Right lobe of liver (tissue), 6 donors: ENCODE measurements around the gene SWAP70. TPM values are rescaled to one million over a fixed set of nuclear protein-coding genes. Genes with fewer than 3 reads are reported as not detected.
A peak's percentile ranks its signal among the peaks of the same experiment; 100 is the strongest.

Source experiments
- ATAC-seq, 4 donors: fragments of 200-7000 bp; cut with Tn5 transposase; one replicate each; pipeline ENCODE4 v1.9.1; 2020; ENCODE audit warnings: mild to moderate bottlenecking in 4 of 4, moderate library complexity in 4 of 4
- DNase-seq, 3 donors: peaks; one replicate each; pipeline ENCODE4 v3.0.0-alpha.2; 2020
- H3K27ac ChIP-seq, 3 donors: fragments of 200-600 bp; one replicate each; pipeline ENCODE4 v1.8.0; 2022
- H3K27me3 ChIP-seq, 2 donors: fragments of 200-600 bp; one replicate each; pipeline ENCODE4 v1.8.0; 2022
- H3K36me3 ChIP-seq, 4 donors: fragments of 200-600 bp; sonication (generic) in 1 of 4; one replicate each; pipeline versions ENCODE4 v1.5.1 to v1.8.0; 2017 to 2022; ENCODE audit warnings: control low read depth in 1 of 4
- H3K4me1 ChIP-seq, 4 donors: fragments of 200-600 bp; sonication (generic) in 1 of 4; one replicate each; pipeline versions ENCODE4 v1.5.1 to v1.8.0; 2017 to 2022; ENCODE audit warnings: control low read depth in 1 of 4
- H3K4me3 ChIP-seq, 3 donors: fragments of 200-600 bp; one replicate each; pipeline ENCODE4 v1.8.0; 2022
- H3K9me3 ChIP-seq, 4 donors: fragments of 200-600 bp; sonication (generic) in 1 of 4; one replicate each; pipeline versions ENCODE4 v1.5.1 to v1.8.0; 2017 to 2022; ENCODE audit warnings: control low read depth in 1 of 4
- POLR2A ChIP-seq: fragments of 450-650 bp; IDR thresholded peaks from one replicate; pipeline ENCODE4 v1.6.1; 2017; ENCODE audit warnings: antibody characterized with exemption, mild to moderate bottlenecking
- WGBS: methylation state at CpG from one replicate; pipeline ENCODE4 v1.1.6; 2018; ENCODE audit warnings: low coverage, low lambda C conversion rate; ENCODE audit not compliant: insufficient coverage; ENCODE audit errors: missing lambda C conversion rate; 5-methylcytosine and 5-hydroxymethylcytosine counted together
- intact Hi-C, 2 donors: fragments of 100-400 bp; cut with DNase I; formaldehyde crosslinking; loops; one replicate each; pipeline versions ENCODE4 v1.11.2 to v1.14.1; 2022
- total RNA-seq, 6 experiments: library from RNA; depleted of rRNA in 2 of 6; stranded (reverse); fragments of >200 nt in 2 of 6; fragmentation: NEBNext Ultra II Directional in 3 of 6; extraction: Animal tissue kit (Norgen Biotek cat#: 25700) in 3 of 6; gene quantifications; one replicate each; pipeline versions ENCODE4 v1.1.0 to v1.2.4, GENCODE V29; 2016 to 2023
- TF ChIP-seq, protein P1 (sequence below), 4 donors: fragments of 200-600 bp in 3 of 4; fragments of 450-650 bp in 1 of 4; IDR thresholded peaks; one replicate each; pipeline versions ENCODE4 v1.5.1 to v1.8.0; 2016 to 2022; ENCODE audit warnings: antibody characterized with exemption in 4 of 4, mild to moderate bottlenecking in 2 of 4
- donor health status: DM: no; HTN: yes; CAD: no.
- donor health status: DM: no; HTN: no; CAD: no.
- donor health status: DM: no; HTN: no; CAD: no.
- donor health status: DM: no; HTN: yes; CAD: no.
- donor health status: DM: no; HTN: yes; CAD: no.

SWAP70 gene
- total RNA-seq, 6 experiments from 2014 or later: 3.2 to 13.5 (median 7.4) TPM

DNA sequence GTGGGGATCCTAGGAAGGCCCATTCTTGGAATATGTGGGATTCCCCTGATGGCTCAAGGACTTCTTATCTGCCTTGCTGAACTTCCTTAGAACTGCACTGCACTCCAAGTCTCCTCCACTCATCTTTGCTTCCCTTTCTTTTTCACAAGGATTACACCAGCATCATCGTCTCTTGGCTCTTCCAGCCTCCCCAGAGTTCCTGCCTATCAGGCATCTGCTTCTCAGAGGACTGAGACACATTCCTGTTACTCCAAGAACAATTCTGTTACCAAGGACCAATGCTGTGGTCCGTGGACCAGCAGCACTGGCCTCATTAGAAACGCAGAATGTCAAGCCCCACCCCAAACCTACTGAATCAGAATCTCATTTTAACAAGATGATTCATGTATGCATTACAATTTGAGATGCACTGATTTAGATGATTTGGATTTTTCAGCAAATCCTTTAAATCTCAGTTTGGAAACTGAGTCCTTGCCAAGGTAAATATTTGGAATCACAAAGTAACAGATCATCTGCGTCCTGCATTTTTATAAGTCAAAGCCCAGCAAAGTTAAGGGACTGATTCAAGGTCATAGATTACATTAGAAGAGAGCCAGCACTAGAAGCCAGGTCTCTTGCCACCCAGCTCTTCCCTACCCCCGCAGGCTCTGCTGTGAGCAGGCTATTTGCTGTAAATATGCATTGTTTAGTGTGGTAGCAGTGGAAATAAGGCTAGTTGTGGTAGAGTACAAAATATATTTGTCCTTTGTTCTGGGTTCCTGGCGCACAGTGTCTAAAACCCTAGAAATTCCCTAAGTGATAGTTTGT is 110.9 kb downstream of the SWAP70 start:
- intact Hi-C loops: no loop called here
- TF ChIP-seq, protein P1, sequence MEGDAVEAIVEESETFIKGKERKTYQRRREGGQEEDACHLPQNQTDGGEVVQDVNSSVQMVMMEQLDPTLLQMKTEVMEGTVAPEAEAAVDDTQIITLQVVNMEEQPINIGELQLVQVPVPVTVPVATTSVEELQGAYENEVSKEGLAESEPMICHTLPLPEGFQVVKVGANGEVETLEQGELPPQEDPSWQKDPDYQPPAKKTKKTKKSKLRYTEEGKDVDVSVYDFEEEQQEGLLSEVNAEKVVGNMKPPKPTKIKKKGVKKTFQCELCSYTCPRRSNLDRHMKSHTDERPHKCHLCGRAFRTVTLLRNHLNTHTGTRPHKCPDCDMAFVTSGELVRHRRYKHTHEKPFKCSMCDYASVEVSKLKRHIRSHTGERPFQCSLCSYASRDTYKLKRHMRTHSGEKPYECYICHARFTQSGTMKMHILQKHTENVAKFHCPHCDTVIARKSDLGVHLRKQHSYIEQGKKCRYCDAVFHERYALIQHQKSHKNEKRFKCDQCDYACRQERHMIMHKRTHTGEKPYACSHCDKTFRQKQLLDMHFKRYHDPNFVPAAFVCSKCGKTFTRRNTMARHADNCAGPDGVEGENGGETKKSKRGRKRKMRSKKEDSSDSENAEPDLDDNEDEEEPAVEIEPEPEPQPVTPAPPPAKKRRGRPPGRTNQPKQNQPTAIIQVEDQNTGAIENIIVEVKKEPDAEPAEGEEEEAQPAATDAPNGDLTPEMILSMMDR (IDR thresholded peaks at IDR 0.05): no peak
- TF ChIP-seq POLR2A: no peak
- no peak overlapping the region for H3K27ac ChIP-seq
- no peaks in the 10 kb centered on the region for H3K27me3 ChIP-seq
- H3K4me3 ChIP-seq: no peak overlapping the region
- ATAC-seq: peak in 2 of 4 donors; percentile 15 to 23
- peaks cover 0 to 6% (median 2%) of the 10 kb centered on the region in 4 donors for H3K36me3 ChIP-seq
- peaks cover 0 to 6% (median 0%) of the 10 kb centered on the region in 4 donors for H3K4me1 ChIP-seq
- WGBS: 44% methylated on average over 6 of the region's 6 CpGs
- H3K9me3 ChIP-seq: no peaks in the 10 kb centered on the region
- no peak for DNase-seq

DNA sequence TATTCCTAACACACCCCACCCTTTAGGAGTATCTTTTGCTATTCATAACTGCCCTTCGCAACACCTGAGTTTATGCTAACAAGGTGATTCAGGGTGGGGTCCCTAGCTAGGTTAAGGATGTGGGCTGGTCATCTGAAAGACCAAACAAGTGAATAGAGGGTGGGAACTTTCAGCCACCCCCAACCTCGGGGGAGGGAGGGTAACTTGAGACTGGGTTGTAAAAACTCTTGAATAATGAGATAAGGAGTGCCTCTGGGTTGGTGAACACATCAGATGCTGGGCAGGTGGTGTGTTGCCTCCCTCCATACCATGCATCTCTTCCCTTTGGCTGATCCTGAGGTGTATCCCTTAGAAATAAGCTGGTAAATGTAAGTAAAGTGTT is 111.5 kb downstream of the SWAP70 start:
- no peak for ATAC-seq
- WGBS: 48% methylated on average over 2 of the region's 2 CpGs
- Histone ChIP-seq H3K27ac (no peak overlapping the region), H3K36me3 (peaks cover 0 to 11% (median 4%) of the 10 kb centered on the region in 4 donors), H3K27me3 (no peaks in the 10 kb centered on the region), H3K9me3 (no peaks in the 10 kb centered on the region), H3K4me3 (no peak overlapping the region), H3K4me1 (peaks cover 0 to 6% (median 0%) of the 10 kb centered on the region in 4 donors)
- TF ChIP-seq POLR2A: no peak
- TF ChIP-seq, protein P1 (IDR thresholded peaks at IDR 0.05): no peak
- no peak for DNase-seq
- intact Hi-C loops: no loop called here

DNA sequence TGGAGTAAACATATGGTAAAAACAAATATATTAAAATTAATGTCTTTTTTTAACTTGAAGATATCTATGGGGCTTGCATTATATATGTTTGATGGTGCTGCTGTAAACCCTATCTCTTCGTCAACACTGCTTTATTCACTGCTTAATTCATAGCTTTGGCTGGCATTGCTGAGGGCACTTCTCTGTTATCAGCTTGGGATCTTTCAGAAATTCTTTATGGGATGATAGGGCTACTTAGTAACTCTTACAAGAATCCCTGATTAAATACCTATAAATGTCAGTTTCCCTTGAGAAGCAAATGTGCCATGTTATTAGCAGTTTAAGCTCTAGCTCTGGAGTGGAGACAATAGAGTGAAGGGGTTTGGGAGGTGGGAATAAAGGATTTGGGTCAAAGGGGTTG is 112.3 kb downstream of the SWAP70 start:
- no peak for DNase-seq
- TF ChIP-seq, protein P1 (IDR thresholded peaks at IDR 0.05): no peak
- TF ChIP-seq POLR2A: no peak
- H3K36me3 ChIP-seq: peaks cover 0 to 20% (median 8%) of the 10 kb centered on the region in 4 donors
- H3K4me3 ChIP-seq: no peak overlapping the region
- no peaks in the 10 kb centered on the region for H3K9me3 ChIP-seq
- WGBS: 83% methylated on average over 1 of the region's 1 CpG
- H3K27ac ChIP-seq: no peak overlapping the region
- H3K27me3 ChIP-seq: no peaks in the 10 kb centered on the region
- intact Hi-C loops: no loop called here
- H3K4me1 ChIP-seq: peaks cover 0 to 6% (median 0%) of the 10 kb centered on the region in 4 donors
- ATAC-seq: no peak

DNA sequence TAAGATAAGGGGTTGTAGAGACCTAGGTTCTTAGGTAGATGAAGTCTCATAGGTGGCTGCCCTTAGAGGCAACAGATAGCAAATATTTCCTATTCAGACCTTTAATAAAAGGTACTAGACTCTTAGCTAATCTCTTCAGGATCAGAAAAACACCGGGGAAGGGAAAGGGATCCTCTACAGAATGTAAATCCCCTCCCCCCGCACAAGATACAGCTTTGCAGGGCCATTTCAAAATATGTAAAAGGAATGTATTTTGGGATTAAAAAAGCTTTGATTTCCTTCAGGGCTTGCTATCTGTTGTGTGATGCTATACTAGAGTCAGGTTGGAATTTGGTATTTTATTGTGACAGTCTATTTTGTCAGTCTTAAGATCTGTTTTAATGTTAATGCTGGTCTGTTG is 113.2 kb downstream of the SWAP70 start:
- intact Hi-C loops: no loop called here

DNA sequence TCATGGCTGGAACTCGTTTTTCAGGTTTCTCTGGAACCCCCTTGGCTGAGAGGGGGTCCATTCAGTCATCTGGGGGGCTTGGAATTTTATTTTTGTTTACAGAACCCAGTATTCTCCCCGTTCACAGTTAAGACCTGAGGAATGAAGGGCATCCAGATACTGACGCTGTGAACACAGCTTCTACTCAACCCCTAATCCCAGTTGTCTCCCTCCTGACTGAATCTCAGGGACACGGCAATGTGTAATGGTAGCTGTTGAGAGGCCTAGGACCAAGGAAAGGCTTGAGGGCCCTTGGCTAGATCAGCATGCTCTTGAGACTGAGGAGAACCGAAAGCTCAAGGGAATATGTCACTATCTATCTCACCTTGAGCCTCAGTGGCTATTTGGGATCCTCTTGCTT is 113.6 kb downstream of the SWAP70 start:
- TF ChIP-seq, protein P1 (IDR thresholded peaks at IDR 0.05): no peak
- TF ChIP-seq POLR2A: no peak
- H3K4me1 ChIP-seq: peaks cover 0 to 6% (median 0%) of the 10 kb centered on the region in 4 donors
- WGBS: 91% methylated on average over 5 of the region's 5 CpGs
- H3K9me3 ChIP-seq: no peaks in the 10 kb centered on the region
- ATAC-seq (no peak), DNase-seq (no peak)
- intact Hi-C loops: no loop called here
- H3K36me3 ChIP-seq: peaks cover 0 to 28% (median 12%) of the 10 kb centered on the region in 4 donors
- no peak overlapping the region for H3K27ac ChIP-seq
- no peaks in the 10 kb centered on the region for H3K27me3 ChIP-seq
- H3K4me3 ChIP-seq: no peak overlapping the region

More for the DNA sequence above, 113.2 kb downstream of the SWAP70 start:
- H3K4me3 ChIP-seq: no peak overlapping the region
- TF ChIP-seq POLR2A: no peak
- peaks cover 0 to 28% (median 12%) of the 10 kb centered on the region in 4 donors for H3K36me3 ChIP-seq
- H3K27ac ChIP-seq: no peak overlapping the region
- 94% methylated on average over 2 of the region's 2 CpGs for WGBS
- ATAC-seq (no peak), DNase-seq (no peak)
- H3K9me3 ChIP-seq: no peaks in the 10 kb centered on the region
- peaks cover 0 to 6% (median 0%) of the 10 kb centered on the region in 4 donors for H3K4me1 ChIP-seq
- no peaks in the 10 kb centered on the region for H3K27me3 ChIP-seq
